GM19395 (cell line): Measurements from ENCODE around the gene GLUL.
"Not testable (repeated sequence)": the region's sequence is repeated elsewhere in the genome, so short reads cannot be mapped to it uniquely, and the experiment has no call there.

Source experiments
- ATAC-seq: cut with Tn5 transposase; IDR thresholded peaks from one replicate; pipeline ENCODE4 v1.9.1; 2021; ENCODE audit warnings: mild to moderate bottlenecking, moderate library complexity; ENCODE audit not compliant: unreplicated experiment

The GLUL gene

DNA sequence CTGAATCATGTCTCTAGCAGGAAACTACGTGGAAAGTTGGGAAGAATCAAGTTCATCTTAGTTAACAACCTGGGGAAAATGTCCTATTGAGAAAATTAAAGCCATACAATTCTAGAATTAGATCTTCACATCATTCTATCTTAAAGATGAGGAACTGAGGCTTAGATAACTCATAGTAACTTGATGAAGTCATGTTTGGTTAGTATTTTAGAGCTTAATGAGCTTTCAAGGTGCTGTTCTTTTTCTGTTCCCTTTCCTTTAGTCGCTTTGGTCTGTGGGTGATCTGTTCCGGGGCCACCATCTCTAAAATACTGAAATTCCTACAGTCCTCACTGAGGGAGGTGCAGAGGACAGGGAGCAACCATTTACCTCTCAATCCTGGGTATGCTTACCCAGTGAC lies 4.3 kb upstream of the GLUL start:
- no peak for ATAC-seq

DNA sequence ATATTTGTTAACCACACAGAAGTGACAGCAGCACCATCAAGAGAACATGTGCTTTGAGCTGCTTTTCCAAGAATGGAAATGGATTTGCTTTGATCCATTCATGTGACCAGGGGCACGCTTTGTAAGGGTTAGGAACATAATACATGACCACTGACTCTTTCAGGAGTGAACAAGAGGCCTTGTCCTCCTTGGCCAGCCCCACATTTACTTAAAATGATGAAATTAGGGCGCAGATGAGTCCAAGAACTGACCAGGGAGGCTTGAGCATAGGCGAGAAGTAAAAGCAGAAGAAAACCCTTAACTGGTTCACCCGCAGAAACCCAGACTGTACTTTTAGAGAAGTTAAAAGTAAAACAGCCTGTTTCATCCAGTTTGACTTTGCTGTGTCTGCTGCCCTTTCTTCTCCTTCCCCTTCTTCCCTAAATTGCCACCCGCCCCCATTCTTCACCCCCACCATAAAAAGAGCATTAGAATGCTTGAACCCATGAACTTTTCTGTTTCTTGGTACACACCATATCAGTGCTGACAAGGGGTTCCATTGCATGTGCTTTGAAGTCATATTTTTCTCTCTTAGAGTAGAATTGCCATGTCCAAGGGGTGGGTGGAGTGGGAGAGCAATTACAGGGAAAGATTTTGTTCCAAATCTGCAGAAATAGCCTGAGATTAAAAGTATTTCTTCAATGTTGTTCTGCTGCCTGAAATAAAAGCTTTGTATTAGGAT lies 2.6 kb upstream of the GLUL start:
- ATAC-seq, result no peak

DNA sequence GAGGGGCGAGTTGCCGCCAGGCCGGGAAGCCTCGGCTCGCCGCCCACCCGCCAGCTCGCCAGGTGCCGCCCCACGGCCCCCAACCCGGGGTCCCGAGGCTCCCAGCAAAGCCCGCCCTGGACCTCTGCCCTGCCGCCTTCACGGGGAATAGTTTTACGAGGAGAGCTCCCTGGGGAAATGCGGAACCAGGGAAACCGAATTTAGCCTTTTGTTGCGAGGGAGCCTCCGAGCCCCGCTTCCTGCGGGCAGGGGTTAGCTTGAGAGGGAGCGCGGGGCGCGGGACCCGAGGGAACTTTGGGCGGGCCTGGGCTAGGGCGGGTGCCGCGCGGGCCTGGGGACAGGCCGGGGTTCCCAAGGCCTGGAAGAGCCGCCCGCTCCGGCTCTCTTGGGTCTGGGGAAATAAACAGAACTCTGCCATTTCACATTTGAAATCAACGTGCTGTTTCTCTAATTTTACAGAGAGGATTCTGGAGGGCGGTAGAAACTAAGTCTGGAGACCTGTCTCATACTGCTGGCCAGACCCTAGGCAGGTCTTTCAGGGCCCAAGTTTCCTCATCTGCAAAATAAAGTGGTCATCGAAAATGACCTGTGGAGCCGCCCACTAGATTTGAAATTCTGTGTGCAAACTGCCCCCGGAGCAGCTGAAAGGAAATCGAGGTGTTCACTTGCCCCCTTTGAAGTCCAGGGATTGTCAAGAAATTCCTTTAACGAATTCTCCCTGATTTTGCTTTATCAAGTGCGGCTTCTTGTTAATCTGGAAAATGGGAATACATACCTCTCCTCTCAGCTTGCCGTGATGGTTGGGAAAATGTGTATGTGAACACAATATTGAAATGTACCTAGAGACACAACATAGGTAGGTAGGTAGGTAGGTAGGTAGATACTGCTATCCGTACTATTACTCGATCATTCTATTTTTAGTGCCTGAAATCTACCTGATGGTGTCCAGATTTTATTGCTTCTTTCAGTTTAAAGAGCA lies 749 bp upstream of the GLUL start:
- ATAC-seq, result peak; percentile 18

DNA sequence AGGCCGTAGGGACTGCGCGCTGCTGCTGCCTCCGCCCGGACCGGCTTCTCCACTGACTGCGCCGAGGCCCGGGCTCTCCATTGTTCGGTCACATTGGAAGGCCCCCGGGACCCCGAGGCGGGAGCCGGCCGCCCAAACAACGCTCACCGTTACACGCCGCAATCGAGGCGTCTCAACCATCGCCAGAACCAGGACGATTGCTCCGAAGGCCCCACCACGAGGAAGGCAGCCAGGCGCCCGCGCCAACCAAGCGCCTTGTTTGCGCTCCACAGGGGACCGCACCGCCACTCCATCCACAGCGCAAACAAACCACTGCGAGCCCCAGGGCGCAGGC lies 595 bp downstream of the GLUL start:
- ATAC-seq, result no peak

DNA sequence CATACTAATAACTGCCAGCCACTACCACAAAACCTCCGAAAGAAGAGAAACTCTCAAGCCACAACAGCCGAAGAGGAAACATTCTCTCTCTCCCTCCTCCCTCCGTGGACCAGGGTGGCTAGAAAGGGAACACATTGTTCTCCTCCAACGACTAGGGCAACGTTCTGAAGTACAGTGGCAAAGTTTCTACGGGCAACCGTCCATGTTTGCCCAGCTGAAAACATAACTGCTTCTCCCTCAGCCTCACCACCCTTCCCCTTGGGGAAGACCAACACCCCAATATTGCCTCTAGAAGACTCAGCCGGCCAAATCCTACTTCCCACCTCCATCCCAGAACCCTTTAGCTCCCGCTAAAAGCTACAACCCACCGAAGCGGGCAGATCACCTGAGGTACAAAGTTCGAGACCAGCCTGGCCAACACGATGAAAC lies 2.0 kb downstream of the GLUL start:
- no peak for ATAC-seq

DNA sequence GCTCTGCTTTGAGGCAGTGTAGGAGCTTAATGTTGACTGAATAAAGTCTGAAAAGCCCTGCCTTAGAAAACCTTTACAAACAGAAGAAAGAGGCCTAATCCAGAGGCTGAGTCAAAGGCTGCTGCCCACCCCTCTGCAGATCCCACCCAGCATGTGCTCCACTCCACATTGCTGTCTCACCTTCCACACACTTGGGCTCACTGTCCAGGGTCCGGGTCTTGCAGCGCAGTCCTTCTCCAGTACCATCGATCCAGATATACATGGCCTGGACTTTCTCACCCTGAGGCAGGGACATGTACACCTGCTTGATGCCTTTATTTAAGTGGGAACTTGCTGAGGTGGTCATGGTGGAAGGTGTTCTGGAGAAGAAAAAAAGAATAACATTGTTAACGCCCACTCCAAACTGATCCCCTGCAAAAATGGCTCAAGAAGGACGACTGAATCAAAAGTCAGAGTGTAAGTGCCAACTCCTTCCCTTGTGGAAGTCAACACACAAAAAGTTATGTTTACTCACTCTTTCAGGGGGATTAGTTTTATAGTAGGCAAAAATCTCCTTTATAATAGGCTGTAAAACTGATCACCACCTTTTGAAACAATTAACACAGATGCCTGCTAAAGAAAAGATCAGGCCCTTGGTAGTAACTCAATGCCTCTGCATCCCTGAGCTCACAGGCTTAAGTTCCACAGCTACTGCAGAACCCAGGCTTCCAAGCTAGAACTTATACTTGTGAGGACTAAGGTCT lies 3.0 kb downstream of the GLUL start:
- ATAC-seq, result no peak

DNA sequence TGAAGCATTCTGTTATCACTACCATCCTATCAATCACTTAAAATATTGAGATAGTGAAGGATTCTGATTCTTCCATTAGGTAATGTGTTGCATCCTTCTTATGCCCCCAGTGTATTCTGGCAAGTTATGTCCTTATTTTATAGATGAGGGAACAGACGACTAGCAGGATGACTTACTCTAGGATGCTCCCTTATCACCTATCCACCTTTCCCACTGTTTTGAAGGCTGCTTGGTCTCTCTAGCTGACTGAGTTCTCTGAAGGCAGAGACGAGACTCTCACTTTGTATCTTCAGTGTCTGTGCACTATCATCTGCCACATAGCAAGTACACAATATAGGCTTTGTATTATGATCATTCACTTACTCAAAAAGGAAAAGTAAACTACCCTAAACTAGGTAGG lies 4.0 kb downstream of the GLUL start:
- no peak for ATAC-seq

DNA sequence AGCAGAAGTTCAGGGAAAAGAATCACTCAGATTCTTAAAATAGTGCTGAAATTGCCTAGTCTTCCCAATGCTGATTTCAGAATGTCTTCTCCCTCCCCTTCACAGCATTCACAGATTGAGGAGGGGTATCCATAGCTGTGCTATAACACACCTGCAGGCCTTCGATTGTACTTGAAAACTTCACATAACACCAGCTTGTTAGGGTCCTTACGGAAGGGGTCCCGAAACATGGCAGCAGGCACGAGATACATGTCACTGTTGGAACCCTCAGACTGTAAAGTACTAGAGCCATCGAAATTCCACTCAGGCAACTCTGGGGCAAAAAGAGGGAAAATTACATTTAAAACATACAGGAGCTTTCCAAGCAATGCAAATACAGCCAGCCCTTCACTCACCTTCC lies 4.6 kb downstream of the GLUL start:
- no peak for ATAC-seq

DNA sequence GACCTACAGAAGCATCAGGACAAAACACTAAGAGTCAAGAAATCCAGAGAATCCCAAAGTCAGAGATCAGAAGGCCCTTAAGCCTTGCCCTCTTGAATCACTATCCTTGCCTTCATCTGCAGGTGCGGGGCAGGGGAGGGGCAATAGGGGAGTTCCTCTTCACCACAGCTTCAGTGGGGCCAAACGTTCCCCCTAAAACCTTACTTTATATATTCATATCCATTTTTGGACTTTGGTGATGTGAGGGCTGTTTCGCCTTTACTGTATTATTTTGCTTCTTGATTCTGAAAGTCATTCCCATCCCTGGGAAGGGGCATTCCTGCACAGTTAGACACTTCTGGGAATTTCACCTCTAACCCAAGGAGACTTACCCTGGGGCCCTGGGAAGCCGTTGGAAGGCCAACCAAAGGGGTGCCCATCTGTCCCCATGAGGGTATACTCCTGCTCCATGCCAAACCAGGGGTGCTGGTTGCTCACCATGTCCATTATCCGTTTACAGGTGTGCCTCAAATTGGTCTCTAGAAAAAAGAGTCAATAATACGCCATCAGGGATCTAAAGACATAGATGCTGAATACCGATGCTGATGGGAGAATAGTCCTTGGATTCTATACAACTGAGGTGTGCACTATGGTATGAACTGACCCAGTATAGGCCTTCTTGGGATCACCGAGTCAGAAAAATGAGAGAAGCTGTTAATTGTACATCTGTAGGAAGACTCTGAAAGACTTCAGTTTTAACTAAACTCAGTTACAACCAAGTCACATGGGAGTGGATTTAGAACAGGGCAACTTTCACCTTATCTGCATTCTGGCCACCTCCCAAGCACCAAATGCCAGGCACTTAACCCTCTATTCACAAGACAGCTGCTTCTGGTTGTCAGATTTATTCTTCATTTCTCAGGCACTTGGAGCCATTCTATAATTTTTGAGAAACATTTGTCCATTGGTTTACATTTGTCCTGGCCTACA lies 5.4 kb downstream of the GLUL start:
- ATAC-seq, result no peak

DNA sequence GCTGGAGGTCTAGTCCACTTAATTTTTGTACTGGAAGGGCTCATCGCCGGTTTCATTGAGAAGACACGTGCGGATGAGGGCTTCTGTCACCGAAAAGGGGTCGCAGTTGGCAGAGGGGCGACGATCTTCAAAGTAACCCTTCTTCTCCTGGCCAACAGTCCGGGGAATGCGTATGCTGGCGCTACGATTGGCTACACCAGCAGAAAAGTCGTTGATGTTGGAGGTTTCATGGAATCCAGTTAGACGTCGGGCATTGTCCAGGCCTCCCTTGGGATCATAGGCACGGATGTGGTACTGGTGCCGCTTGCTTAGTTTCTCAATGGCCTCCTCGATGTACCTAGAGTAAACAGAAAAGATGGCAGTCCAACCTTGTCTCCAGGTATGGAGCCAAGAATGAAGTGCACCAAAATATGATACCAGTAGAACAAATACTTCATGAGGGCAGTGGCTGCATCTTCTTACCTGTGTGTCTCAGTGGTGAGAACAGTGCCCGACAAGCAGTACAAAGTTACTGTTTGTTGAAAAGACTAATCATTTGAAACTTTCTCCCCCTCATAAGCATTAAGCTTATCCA lies 7.1 kb downstream of the GLUL start:
- ATAC-seq, result no peak

DNA sequence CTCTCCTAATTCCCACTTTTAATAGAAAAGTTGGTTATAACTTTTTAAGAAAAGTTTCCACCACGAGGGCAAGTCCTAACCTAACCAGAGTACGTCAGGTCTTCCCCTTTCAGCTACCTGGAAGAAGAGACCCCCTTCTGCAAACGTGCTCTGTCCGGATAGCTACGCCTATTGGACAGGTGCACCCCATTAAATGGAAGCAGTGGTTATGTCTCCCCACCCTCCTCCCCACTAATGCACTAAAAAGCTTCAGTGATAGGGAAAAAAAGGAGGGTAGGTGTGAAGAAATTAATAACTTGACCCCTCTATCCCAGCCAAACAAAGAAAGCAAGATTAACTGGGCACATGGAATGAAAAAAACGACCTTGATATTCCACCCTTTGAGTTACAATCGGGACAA lies 7.7 kb downstream of the GLUL start:
- ATAC-seq, result no peak

DNA sequence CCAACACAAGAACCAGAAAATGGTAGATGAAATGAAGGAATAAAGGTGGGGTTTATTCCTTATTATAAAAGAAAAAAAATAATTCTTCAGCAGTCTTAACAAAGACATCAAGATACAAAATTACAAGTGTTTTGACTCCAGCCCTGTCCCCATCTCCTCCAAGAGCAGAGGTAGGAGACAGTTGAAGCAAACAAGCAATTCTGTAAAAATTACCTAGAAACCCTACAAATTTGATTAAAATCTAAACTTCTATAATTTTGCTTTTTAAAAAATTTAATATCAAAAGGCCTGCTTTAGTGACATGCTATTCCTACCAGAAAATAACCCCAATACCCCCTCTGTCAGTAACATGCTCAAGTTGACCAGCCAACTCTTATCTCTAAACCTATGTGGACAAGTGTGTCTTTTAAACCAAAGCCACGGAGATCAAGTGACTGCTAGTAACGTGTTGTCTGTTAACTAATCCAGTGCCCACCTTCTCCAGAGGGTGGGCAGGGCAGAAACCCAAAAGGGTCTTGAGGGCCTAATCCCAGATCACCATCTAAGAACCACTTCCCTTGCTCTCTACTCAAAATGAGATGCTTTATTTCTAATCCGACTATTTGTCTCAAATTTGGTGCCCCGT lies 8.4 kb downstream of the GLUL start:
- no peak for ATAC-seq

DNA sequence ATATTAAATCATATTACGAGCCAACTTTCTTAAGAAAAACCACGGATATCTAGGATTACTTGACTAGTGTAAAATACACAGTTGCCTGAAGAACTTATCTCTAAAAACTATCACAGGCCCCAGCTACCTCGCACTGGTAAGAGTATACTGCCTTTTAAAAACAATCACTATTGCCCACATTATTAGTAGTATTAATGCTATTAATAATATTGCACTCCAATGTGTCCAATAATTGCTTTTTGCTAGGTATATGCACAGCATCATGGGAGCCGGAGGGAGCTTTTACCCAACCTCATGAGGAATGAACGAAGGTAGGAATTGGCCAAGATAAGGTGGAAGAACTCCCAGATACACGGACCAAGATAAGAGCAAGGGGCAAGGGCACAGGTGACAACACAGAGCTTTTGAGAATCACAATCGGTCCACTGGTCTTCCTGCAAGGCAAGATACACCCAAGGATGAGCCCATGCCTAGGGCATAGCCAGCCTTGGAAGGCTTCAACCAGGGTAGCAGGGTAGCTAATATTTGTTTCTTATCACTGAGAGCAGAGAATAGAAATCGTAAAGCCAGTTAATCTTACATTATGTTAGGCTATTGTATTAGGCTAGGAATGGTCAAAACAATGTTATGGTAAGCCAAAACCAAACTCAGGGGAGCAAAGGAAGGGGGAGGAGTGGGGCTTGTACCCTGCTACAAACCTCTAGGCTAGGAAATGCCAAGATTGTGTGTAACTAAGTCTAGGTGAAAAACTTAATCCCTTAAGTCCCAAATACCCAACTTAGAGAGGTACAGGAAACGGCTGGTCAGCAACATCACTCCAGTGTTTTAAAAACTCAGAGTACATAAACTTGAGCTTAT lies 9.4 kb downstream of the GLUL start:
- ATAC-seq, result no peak

DNA sequence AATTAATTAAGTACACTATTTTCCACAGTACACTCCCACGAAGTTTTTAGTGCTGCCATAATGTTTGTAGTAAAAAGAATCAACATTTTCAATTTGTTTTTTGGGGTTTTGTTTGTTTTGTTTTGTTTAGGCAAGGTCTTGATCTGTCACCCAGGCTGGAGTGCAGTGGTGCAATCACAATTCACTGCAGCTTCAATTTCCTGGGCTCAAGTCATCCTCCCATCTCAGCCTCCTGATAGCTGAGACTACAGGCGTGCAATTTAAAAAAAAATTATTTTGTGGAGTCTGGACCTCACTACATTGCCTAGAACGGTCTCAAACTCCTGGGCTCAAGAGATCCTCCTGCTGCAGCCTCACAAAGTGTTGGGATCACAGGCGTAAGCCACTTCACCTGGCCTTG lies 11.4 kb downstream of the GLUL start:
- no peak for ATAC-seq

DNA sequence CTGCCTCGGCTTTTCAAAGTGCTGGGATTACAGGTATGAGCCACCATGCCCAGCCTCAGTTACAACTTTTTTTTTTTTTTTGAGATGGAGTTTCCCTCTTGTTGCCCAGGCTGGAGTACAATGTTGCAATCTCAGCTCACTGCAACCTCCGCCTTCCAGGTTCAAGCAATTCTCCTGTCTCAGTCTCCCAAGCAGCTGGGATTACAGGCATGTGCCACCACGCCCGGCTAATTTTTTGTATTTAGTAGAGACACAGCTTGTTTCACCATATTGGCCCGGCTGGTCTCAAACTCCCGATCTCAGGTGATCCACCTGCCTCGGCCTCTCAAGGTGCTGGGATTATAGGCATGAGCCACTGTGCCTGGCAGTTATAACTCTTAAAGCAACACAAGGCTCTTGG lies 11.8 kb downstream of the GLUL start:
- not testable (repeated sequence) for ATAC-seq

DNA sequence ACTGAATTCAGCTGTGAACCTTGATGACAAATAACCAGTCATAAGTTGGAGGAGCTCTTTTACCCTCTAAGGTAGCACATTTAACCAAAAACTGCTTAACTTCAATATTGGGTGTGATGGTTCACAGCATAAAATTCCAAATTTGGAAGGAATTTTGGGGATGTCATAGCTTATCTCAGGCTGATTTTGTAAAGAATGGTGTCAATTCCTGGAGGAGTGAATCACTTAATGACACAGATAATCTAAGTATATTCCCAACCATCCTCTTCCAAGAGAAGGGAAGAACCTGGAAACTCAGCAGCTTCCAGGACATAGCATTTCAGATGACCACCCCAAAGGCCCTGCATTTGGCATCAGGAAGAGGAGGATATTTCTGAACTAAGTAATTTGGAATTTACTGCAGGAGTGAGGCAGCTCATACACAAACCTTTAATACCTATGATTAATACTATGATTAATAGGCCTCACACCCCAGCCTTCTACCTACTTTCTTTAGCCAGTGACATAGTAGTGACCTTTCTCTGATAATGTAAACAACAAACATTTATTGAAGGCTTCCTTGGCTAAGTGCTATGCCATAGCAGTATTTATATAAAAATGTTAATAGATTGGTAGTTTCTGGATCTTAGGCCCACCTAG lies 14.5 kb downstream of the GLUL start:
- ATAC-seq, result no peak

DNA sequence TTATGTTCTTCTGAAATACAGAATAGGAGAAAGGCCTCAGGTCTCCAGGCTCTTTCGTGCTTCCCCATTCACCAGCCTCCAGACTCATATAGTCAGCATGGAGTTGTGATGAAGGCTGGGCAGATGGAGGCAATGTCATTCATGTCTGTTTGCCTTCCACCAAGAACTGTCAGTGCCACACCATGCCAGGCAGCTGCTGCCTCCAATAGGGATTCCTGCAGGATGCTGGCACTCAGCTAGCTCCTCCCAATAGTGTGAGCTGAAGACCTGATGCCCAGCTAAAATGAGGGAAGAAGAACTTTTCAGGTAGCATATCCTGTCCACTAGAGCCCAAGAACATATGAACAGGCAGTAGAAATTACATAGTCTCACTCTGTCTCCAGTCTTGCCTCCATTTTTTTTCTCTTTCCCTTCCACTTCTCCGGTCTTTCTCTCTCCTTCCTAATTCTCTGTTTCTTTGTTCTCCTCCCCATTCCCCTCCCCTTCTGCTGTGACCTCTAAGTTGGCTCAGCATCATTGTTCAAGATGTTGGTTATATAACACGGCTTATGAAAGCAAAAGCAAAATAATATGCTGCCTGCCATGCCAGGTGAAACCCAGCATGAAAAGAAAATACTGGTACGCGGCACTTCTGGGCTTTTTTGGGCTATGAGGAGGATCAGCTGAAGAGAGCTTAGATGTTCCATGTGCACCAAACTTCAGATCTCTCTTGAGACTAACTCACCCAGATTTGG lies 17.3 kb downstream of the GLUL start:
- no peak for ATAC-seq

DNA sequence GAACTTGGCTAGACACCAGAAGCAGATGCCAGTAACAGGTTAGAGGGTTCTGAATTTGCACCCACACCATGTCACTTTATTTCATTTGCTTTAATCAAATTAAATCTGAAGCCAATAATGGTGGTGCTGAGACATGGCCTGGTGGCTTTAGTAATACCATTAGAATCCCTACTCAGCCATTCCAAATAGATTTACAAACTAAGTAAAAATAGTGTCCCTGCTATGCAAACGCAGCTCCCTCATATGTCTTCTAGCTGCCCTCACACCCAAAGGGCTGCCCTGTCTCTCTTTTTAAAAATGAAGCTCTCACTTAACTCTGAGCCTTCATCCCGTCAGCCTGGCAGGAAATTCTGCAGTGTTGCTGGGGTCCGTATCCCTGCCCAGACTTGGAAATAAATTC lies 21.1 kb downstream of the GLUL start:
- no peak for ATAC-seq
